ENCODE measurements around the gene AHCYL2. TPM values are rescaled to one million over a fixed set of nuclear protein-coding genes. Genes with fewer than 3 reads are reported as not detected.

AHCYL2 gene
- total and polyA plus RNA-seq, 2 of the 8 experiments (the other 6 are each of a cell fraction or from before 2014, with no cell fraction given): 20.7 to 25.4 TPM

- H3K36me3 ChIP-seq (ENCODE audit: control insufficient read depth in 2 of 4, insufficient read depth in 4 of 4, low read length in 3 of 4): no peaks in the 10 kb centered on the region; a peak in 1 of 8 replicates
- H4K91ac ChIP-seq (replicated peaks; ENCODE audit: insufficient read length, low read length): no peak overlapping the region
- no peak overlapping the region for H3K4me2 ChIP-seq (ENCODE audit: insufficient read depth in 1 of 2, low read depth in 2 of 2, low read length in 2 of 2)
- no peak overlapping the region for H3K14ac ChIP-seq (ENCODE audit: insufficient read length)
- peak overlapping the region; percentile 10 for H3K23ac ChIP-seq (ENCODE audit: insufficient read length)
- no peak overlapping the region for H4K8ac ChIP-seq (ENCODE audit: extremely low read depth, insufficient read depth, low read length)
- no peaks in the 10 kb centered on the region for H3K79me1 ChIP-seq (ENCODE audit: low read depth, low read length)
- H2BK15ac ChIP-seq (ENCODE audit: low read length): 0 out of 2 replicates have a peak overlapping the region, but pooled peaks have one; percentile 25
- ChIA-PET POLR2A (ENCODE audit: partially characterized antibody) (interaction anchor here (1.4 kb wide), 1 partner anchor 184 kb away, joined by 3 read pairs; no protein-coding TSS in a partner anchor), CTCF (ENCODE audit: partially characterized antibody) (interaction anchor here (1.3 to 8.2 kb wide), 5 partner anchors 16 to 156 kb away, joined by 3 to 69 read pairs (median 32); partner anchors contain the start of gene STRIP2)
- no peak overlapping the region for H2BK20ac ChIP-seq (ENCODE audit: low read length)
- H4K5ac ChIP-seq (ENCODE audit: insufficient read length, low read depth, low read length): no peak overlapping the region
- no peak overlapping the region for H3K27ac ChIP-seq (ENCODE audit: low read depth, low read length)
- no peak overlapping the region for H3K18ac ChIP-seq (ENCODE audit: extremely low read depth, low read length)
- FAIRE-seq (no peak), DNase-seq (ENCODE audit: low read depth in 1 of 2, low spot score in 2 of 2) (no peak)
- no peak overlapping the region for H2BK5ac ChIP-seq (ENCODE audit: low read depth, low read length)
- peaks cover 6 to 19% (median 9%) of the 10 kb centered on the region in 4 experiments; a peak in 5 of 7 replicates for H3K4me1 ChIP-seq (replicated peaks in 1 of 4; ENCODE audit: control insufficient read depth in 3 of 4, insufficient read depth in 4 of 4, low read length in 3 of 4)
- H3K9me3 ChIP-seq (ENCODE audit: insufficient read depth in 2 of 2, low read depth in 1 of 2, low read length in 1 of 2): no peaks in the 10 kb centered on the region
- H2AFZ ChIP-seq (ENCODE audit: low read length): no peak overlapping the region
- no peak overlapping the region; the same call in 1 of the 2 replicates for H2BK12ac ChIP-seq (ENCODE audit: low read depth, low read length)
- no peak overlapping the region for H3K4me3 ChIP-seq (ENCODE audit: extremely low read depth in 1 of 4, insufficient read depth in 2 of 4, low read depth in 3 of 4, low read length in 4 of 4)
- no peaks in the 10 kb centered on the region for H3K27me3 ChIP-seq (replicated peaks in 1 of 4; ENCODE audit: control insufficient read depth in 3 of 4, extremely low read depth in 1 of 4, insufficient read depth in 3 of 4, low read length in 3 of 4)
- peaks cover 4% of the 10 kb centered on the region; the same call in 1 of the 2 replicates for H3K23me2 ChIP-seq (ENCODE audit: low read depth, low read length)
- no peak overlapping the region for H3K9ac ChIP-seq (replicated peaks in 1 of 4; ENCODE audit: extremely low read depth in 1 of 4, low read depth in 3 of 4, low read length in 3 of 4)
- no peak overlapping the region for H3K4ac ChIP-seq (replicated peaks; ENCODE audit: insufficient read length, low read depth, low read length)
- WGBS, 2 experiments (ENCODE audit: extremely low coverage in 1 of 2, insufficient coverage in 1 of 2, insufficient read length in 1 of 2, insufficient replicate concordance in 2 of 2, low coverage in 1 of 2, low lambda C conversion rate in 2 of 2, missing lambda C conversion rate in 1 of 2): 91 to 100% methylated on average over 1 to 3 of the region's 3 CpGs
- TF ChIP-seq KDM1A (IDR thresholded peaks at IDR 0.05; ENCODE audit: borderline replicate concordance, low read length) (no peak), SIN3A (conservative IDR thresholded peaks at IDR 0.05 in 1 of 2, IDR thresholded peaks at IDR 0.05 in 1 of 2; ENCODE audit: low read depth in 1 of 2, low read length in 2 of 2) (no peak)
- H4K20me1 ChIP-seq (replicated peaks in 1 of 2; ENCODE audit: control insufficient read depth in 1 of 2, insufficient read depth in 2 of 2, low read length in 2 of 2): no peaks in the 10 kb centered on the region
- H3K79me2 ChIP-seq (ENCODE audit: control insufficient read depth in 1 of 2, insufficient read depth in 2 of 2, low read length in 2 of 2): no peaks in the 10 kb centered on the region
- no peak overlapping the region for H3K56ac ChIP-seq (replicated peaks; ENCODE audit: insufficient read length, low read depth, low read length)
- no peak overlapping the region for H2BK120ac ChIP-seq (replicated peaks; ENCODE audit: low read depth, low read length)
- H2AK5ac ChIP-seq (ENCODE audit: low read depth, low read length): no peak overlapping the region
Measured at GRCh38 chr7:129373651-129374428, 149.0 kb downstream of the AHCYL2 start.
